ENCODE data around the gene MSH6.

- TF ChIP-seq CTCF (IDR thresholded peaks at IDR 0.05; ENCODE audit: borderline replicate concordance, extremely low read depth, low read length, poor library complexity, severe bottlenecking) (no peak), EZH2 (IDR thresholded peaks at IDR 0.05; ENCODE audit: borderline replicate concordance, low read depth, low read length, severe bottlenecking) (no peak)
Observed at GRCh38 chr2:47785986-47786385, 3.0 kb downstream of the MSH6 start.
